Measurements from ENCODE around the gene RPL31.

RPL31 gene

GRCh38 chr2:100995309-100996075 is 6.6 kb upstream of the RPL31 start:
- no peak for DNase-seq (ENCODE audit: low spot score)

GRCh38 chr2:100997509-100998234 is 4.4 kb upstream of the RPL31 start:
- no peak for DNase-seq (ENCODE audit: low spot score)

GRCh38 chr2:100998235-100998573 is 3.9 kb upstream of the RPL31 start:
- no peak for DNase-seq (ENCODE audit: low spot score)

- no peak for DNase-seq (ENCODE audit: low spot score)
Observed at GRCh38 chr2:100999995-101000394, 2.1 kb upstream of the RPL31 start.

GRCh38 chr2:101002562-101003277 is 631 bp downstream of the RPL31 start:
- DNase-seq (ENCODE audit: low spot score), result no peak

- no peak for DNase-seq (ENCODE audit: low spot score)
Observed at GRCh38 chr2:101003278-101003775, 1.2 kb downstream of the RPL31 start.

- DNase-seq (ENCODE audit: low spot score), result no peak
Observed at GRCh38 chr2:101004620-101005325, 2.7 kb downstream of the RPL31 start.

GRCh38 chr2:101006065-101006715 is 4.1 kb downstream of the RPL31 start:
- no peak for DNase-seq (ENCODE audit: low spot score)

GRCh38 chr2:101007415-101008345 is 5.6 kb downstream of the RPL31 start:
- no peak for DNase-seq (ENCODE audit: low spot score)

- no peak for DNase-seq (ENCODE audit: low spot score)
Observed at GRCh38 chr2:101011152-101011551, 9.1 kb downstream of the RPL31 start.

GRCh38 chr2:101012054-101012705 is 10.1 kb downstream of the RPL31 start:
- no peak for DNase-seq (ENCODE audit: low spot score)

GRCh38 chr2:101012706-101013181 is 10.7 kb downstream of the RPL31 start:
- peak; percentile 47 for DNase-seq (ENCODE audit: low spot score)

GRCh38 chr2:101014264-101014857 is 12.3 kb downstream of the RPL31 start:
- no peak for DNase-seq (ENCODE audit: low spot score)

GRCh38 chr2:101017371-101017770 is 15.3 kb downstream of the RPL31 start:
- DNase-seq (ENCODE audit: low spot score), result no peak

GRCh38 chr2:101018934-101019333 is 16.8 kb downstream of the RPL31 start:
- peak; percentile 48 for DNase-seq (ENCODE audit: low spot score)

GRCh38 chr2:101022221-101022620 is 20.1 kb downstream of the RPL31 start:
- DNase-seq (ENCODE audit: low spot score), result no peak

GRCh38 chr2:101023327-101024107 is 21.4 kb downstream of the RPL31 start:
- no peak for DNase-seq (ENCODE audit: low spot score)

GRCh38 chr2:101025561-101025960 is 23.5 kb downstream of the RPL31 start:
- DNase-seq (ENCODE audit: low spot score), result no peak

All from D341Med (cell line).